Right lobe of liver (tissue), 6 donors: ENCODE measurements around the gene PGP. TPM values are rescaled to one million over a fixed set of nuclear protein-coding genes. Genes with fewer than 3 reads are reported as not detected.

Experiments
- ATAC-seq, 4 donors: fragments of 200-7000 bp; cut with Tn5 transposase; one replicate each; pipeline ENCODE4 v1.9.1; 2020; ENCODE audit warnings: mild to moderate bottlenecking in 4 of 4, moderate library complexity in 4 of 4
- DNase-seq, 3 donors: peaks; one replicate each; pipeline ENCODE4 v3.0.0-alpha.2; 2020
- H3K27ac ChIP-seq, 3 donors: fragments of 200-600 bp; one replicate each; pipeline ENCODE4 v1.8.0; 2022
- H3K27me3 ChIP-seq, 2 donors: fragments of 200-600 bp; one replicate each; pipeline ENCODE4 v1.8.0; 2022
- H3K36me3 ChIP-seq, 4 donors: fragments of 200-600 bp; sonication (generic) in 1 of 4; one replicate each; pipeline versions ENCODE4 v1.5.1 to v1.8.0; 2017 to 2022; ENCODE audit warnings: control low read depth in 1 of 4
- H3K4me1 ChIP-seq, 4 donors: fragments of 200-600 bp; sonication (generic) in 1 of 4; one replicate each; pipeline versions ENCODE4 v1.5.1 to v1.8.0; 2017 to 2022; ENCODE audit warnings: control low read depth in 1 of 4
- H3K4me3 ChIP-seq, 3 donors: fragments of 200-600 bp; one replicate each; pipeline ENCODE4 v1.8.0; 2022
- H3K9me3 ChIP-seq, 4 donors: fragments of 200-600 bp; sonication (generic) in 1 of 4; one replicate each; pipeline versions ENCODE4 v1.5.1 to v1.8.0; 2017 to 2022; ENCODE audit warnings: control low read depth in 1 of 4
- POLR2A ChIP-seq: fragments of 450-650 bp; IDR thresholded peaks from one replicate; pipeline ENCODE4 v1.6.1; 2017; ENCODE audit warnings: antibody characterized with exemption, mild to moderate bottlenecking
- WGBS: methylation state at CpG from one replicate; pipeline ENCODE4 v1.1.6; 2018; ENCODE audit warnings: low coverage, low lambda C conversion rate; ENCODE audit not compliant: insufficient coverage; ENCODE audit errors: missing lambda C conversion rate; 5-methylcytosine and 5-hydroxymethylcytosine counted together
- intact Hi-C, 2 donors: fragments of 100-400 bp; cut with DNase I; formaldehyde crosslinking; loops; one replicate each; pipeline versions ENCODE4 v1.11.2 to v1.14.1; 2022
- total RNA-seq, 6 experiments: library from RNA; depleted of rRNA in 2 of 6; stranded (reverse); fragments of >200 nt in 2 of 6; fragmentation: NEBNext Ultra II Directional in 3 of 6; extraction: Animal tissue kit (Norgen Biotek cat#: 25700) in 3 of 6; gene quantifications; one replicate each; pipeline versions ENCODE4 v1.1.0 to v1.2.4, GENCODE V29; 2016 to 2023
- TF ChIP-seq, protein P1 (sequence below), 4 donors: fragments of 200-600 bp in 3 of 4; fragments of 450-650 bp in 1 of 4; IDR thresholded peaks; one replicate each; pipeline versions ENCODE4 v1.5.1 to v1.8.0; 2016 to 2022; ENCODE audit warnings: antibody characterized with exemption in 4 of 4, mild to moderate bottlenecking in 2 of 4
- donor health status: DM: no; HTN: yes; CAD: no.
- donor health status: DM: no; HTN: no; CAD: no.
- donor health status: DM: no; HTN: no; CAD: no.
- donor health status: DM: no; HTN: yes; CAD: no.
- donor health status: DM: no; HTN: yes; CAD: no.

The PGP gene
- total RNA-seq, 6 experiments from 2014 or later: 3.8 to 14.2 (median 6.9) TPM

DNA sequence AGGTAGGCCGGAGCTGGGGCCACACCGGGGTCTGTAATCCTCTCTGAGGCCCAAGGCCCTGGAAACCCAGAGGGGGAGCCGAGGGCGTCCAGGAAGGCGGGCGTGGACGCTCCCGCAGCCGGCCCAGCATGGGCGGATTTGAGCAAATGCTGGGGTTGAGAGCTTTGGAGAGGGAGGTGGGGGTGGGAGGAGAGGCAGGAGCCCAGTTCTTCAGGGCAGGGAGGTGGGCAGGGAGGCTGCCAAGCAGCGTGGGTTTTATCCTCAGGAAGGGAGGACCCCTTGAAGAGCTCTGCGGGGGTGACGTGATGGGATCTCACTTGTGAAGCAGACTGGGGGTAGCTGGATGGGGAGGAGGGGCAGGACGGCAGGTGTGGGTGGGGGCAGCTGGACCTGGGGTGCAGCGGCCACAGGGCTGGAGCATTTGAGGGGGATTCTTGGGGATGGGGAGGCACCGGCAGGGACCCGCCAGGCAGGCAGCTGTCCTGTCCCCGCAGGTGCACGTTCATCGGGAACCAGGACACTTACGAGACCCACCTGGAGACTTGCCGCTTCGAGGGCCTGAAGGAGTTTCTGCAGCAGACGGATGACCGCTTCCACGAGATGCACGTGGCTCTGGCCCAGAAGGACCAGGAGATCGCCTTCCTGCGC is 41.8 kb downstream of the PGP start:
- Histone ChIP-seq H3K4me1 (no peaks in the 10 kb centered on the region), H3K9me3 (no peaks in the 10 kb centered on the region), H3K27me3 (no peaks in the 10 kb centered on the region), H3K4me3 (no peak overlapping the region), H3K36me3 (peaks cover 0 to 51% (median 20%) of the 10 kb centered on the region in 4 donors), H3K27ac (no peak overlapping the region)
- WGBS: 95% methylated on average over 17 of the region's 29 CpGs
- ATAC-seq (no peak), DNase-seq (no peak)
- TF ChIP-seq, protein P1, sequence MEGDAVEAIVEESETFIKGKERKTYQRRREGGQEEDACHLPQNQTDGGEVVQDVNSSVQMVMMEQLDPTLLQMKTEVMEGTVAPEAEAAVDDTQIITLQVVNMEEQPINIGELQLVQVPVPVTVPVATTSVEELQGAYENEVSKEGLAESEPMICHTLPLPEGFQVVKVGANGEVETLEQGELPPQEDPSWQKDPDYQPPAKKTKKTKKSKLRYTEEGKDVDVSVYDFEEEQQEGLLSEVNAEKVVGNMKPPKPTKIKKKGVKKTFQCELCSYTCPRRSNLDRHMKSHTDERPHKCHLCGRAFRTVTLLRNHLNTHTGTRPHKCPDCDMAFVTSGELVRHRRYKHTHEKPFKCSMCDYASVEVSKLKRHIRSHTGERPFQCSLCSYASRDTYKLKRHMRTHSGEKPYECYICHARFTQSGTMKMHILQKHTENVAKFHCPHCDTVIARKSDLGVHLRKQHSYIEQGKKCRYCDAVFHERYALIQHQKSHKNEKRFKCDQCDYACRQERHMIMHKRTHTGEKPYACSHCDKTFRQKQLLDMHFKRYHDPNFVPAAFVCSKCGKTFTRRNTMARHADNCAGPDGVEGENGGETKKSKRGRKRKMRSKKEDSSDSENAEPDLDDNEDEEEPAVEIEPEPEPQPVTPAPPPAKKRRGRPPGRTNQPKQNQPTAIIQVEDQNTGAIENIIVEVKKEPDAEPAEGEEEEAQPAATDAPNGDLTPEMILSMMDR (IDR thresholded peaks at IDR 0.05): no peak
- TF ChIP-seq POLR2A: no peak
- intact Hi-C loops: no loop called here

DNA sequence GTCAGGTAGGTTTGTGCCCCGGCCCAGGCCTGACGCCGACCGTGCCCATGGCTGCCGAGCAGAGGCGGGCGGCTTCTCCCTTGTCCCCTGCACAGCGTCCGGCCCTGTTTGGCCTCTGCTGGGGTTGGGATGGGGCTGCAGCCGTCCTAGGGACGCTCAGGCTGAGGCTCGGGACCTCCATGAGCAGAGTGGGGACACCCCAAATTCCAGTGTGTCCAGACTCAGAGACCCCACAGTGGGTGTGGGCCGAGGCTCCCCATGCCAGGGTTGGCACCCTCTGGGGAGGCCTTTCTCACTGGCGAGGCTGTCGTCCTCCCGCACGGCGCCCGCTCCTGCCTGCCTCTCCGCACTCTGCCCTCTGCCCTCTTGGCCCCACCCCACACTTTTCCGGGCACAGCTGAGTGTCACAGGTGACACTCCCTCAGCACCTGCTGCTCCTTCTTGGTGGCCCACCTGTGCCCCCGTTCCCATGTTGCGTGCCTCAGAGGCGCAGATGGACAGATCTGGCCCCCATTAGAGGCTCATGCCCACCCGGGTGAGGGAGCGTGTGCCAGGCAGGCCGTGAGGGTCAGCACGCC is 43.0 kb downstream of the PGP start:
- no peak overlapping the region for H3K27ac ChIP-seq

DNA sequence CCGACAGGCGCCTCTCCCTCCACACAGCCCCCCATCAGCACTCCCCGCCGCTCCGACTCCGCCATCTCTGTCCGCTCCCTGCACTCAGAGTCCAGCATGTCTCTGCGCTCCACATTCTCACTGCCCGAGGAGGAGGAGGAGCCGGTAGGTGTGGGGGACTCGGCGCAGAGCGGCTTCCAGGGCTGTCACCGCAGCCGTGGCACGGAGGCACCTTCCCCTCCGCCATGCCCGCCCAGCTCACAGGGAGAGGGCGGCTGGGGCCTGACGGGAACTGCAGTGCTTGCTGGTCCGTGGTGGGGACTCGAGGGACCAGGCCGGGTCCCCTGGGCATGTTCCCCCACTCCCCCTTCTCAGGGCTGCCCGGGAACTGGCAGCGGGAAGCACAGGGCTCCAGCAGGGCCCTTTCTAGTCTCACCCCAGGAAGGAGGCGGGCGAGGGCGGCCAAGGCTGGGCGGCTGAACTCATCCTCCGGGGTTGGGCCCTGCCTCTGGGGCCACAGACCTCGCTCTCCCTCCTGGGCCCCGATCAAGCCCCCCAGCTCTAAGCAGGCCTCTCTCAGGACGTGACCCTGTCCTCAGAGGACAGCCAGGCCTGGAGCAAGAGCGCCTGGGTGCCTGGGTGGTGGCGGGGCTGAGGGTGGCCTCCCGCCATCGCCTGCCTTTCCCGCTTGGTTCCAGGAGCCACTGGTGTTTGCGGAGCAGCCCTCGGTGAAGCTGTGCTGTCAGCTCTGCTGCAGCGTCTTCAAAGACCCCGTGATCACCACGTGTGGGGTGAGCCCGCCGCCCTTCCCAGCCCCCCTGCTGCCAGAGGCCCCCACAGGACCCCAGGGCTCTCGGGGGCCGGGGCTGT is 43.8 kb downstream of the PGP start:
- DNase-seq: no peak
- WGBS: 89% methylated on average over 3 of the region's 47 CpGs
- TF ChIP-seq POLR2A: no peak
- TF ChIP-seq, protein P1 (IDR thresholded peaks at IDR 0.05): no peak
- no peak for ATAC-seq
- Histone ChIP-seq H3K27me3 (no peaks in the 10 kb centered on the region), H3K27ac (peak overlapping the region in 1 of 3 donors; percentile 60), H3K9me3 (no peaks in the 10 kb centered on the region), H3K36me3 (peaks cover 0 to 42% (median 22%) of the 10 kb centered on the region in 4 donors), H3K4me1 (peaks cover 0 to 16% (median 8%) of the 10 kb centered on the region in 4 donors), H3K4me3 (peak overlapping the region in 1 of 3 donors; percentile 7)
- intact Hi-C loops: no loop called here

More for the DNA sequence above, 43.0 kb downstream of the PGP start:
- H3K9me3 ChIP-seq: no peaks in the 10 kb centered on the region
- ATAC-seq: no peak
- H3K36me3 ChIP-seq: peaks cover 0 to 50% (median 21%) of the 10 kb centered on the region in 4 donors
- no peaks in the 10 kb centered on the region for H3K27me3 ChIP-seq
- no peak for DNase-seq
- peaks cover 0 to 8% (median 3%) of the 10 kb centered on the region in 4 donors for H3K4me1 ChIP-seq
- intact Hi-C loops: no loop called here
- 53% methylated on average over 2 of the region's 28 CpGs for WGBS
- no peak overlapping the region for H3K4me3 ChIP-seq
- no peak for TF ChIP-seq POLR2A
- TF ChIP-seq, protein P1 (IDR thresholded peaks at IDR 0.05): no peak

DNA sequence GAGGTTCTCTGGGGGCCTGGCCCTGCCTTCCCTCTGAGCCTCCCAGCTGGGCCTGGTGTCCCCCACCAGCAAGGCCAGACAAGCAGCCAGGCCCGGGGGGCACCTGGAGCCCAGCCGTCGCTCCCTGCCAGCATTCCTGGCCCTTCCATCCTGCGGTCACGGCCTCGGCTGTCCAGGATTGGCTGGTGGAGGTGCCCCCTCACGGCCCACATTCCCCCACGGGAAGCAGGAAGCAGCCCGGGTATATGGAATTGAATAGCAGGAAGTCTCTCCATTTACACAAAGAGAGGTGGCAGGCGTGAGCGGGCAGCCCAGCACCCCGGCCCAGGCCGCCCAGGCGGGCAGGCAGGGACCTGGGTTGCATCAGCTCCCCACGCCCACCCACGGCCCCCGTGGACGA is 44.6 kb downstream of the PGP start:
- intact Hi-C loops: no loop called here
- Histone ChIP-seq H3K4me3 (peak overlapping the region in 1 of 3 donors; percentile 7), H3K27me3 (no peaks in the 10 kb centered on the region), H3K27ac (peak overlapping the region in 2 of 3 donors; percentile 43 to 60), H3K36me3 (peaks cover 0 to 36% (median 20%) of the 10 kb centered on the region in 4 donors), H3K9me3 (no peaks in the 10 kb centered on the region), H3K4me1 (peaks cover 0 to 20% (median 9%) of the 10 kb centered on the region in 4 donors)
- no CpG with 5 or more reads among the region's 18 CpGs for WGBS
- DNase-seq: no peak
- TF ChIP-seq, protein P1 (IDR thresholded peaks at IDR 0.05): no peak
- no peak for TF ChIP-seq POLR2A
- ATAC-seq: peak in 3 of 4 donors; percentile 4 to 21 (median 9)
